Glutamatergic neuron (in vitro differentiated cells): ENCODE measurements around the gene PLCG2. TPM values are rescaled to one million over a fixed set of nuclear protein-coding genes. Genes with fewer than 3 reads are reported as not detected.

ENCODE experiments used
- DNase-seq: peaks from one replicate; pipeline ENCODE4 v3.0.0; 2022
- H3K27ac Mint-ChIP-seq: one replicate; pipeline ENCODE4 v1.8.0; 2020; ENCODE audit warnings: mild to moderate bottlenecking, mixed read lengths, inconsistent platforms; ENCODE audit not compliant: unreplicated experiment
- H3K27me3 Mint-ChIP-seq: one replicate; pipeline ENCODE4 v1.8.0; 2020; ENCODE audit warnings: mild to moderate bottlenecking, moderate library complexity, mixed read lengths, inconsistent platforms; ENCODE audit not compliant: unreplicated experiment
- H3K36me3 Mint-ChIP-seq: one replicate; pipeline ENCODE4 v1.8.0; 2020; ENCODE audit warnings: mild to moderate bottlenecking, mixed read lengths, inconsistent platforms; ENCODE audit not compliant: unreplicated experiment
- H3K4me1 Mint-ChIP-seq: one replicate; pipeline ENCODE4 v1.8.0; 2020; ENCODE audit warnings: mild to moderate bottlenecking, low read depth, mixed read lengths, inconsistent platforms; ENCODE audit not compliant: unreplicated experiment
- H3K4me3 Mint-ChIP-seq: one replicate; pipeline ENCODE4 v1.8.0; 2020; ENCODE audit warnings: mild to moderate bottlenecking, mixed read lengths, inconsistent platforms; ENCODE audit not compliant: unreplicated experiment
- H3K9me3 Mint-ChIP-seq: one replicate; pipeline ENCODE4 v1.8.0; 2020; ENCODE audit warnings: mild to moderate bottlenecking, moderate library complexity, mixed read lengths, inconsistent platforms; ENCODE audit not compliant: unreplicated experiment
- total RNA-seq: library from RNA; stranded (reverse); fragmentation: NEBNext Ultra II Directional; extraction: Animal tissue kit (Norgen Biotek cat#: 25700); gene quantifications from one replicate; pipeline ENCODE4 v1.2.1, GENCODE V29; 2021; ENCODE audit not compliant: unreplicated experiment
- TF ChIP-seq, protein P1 (sequence below): fragments of 200-600 bp; sonication (generic); IDR thresholded peaks from one replicate; pipeline ENCODE4 v1.5.0; 2021; ENCODE audit not compliant: partially characterized antibody, unreplicated experiment

Gene PLCG2
- total RNA-seq, 1 donor from 2014 or later: 0.49 TPM

DNA sequence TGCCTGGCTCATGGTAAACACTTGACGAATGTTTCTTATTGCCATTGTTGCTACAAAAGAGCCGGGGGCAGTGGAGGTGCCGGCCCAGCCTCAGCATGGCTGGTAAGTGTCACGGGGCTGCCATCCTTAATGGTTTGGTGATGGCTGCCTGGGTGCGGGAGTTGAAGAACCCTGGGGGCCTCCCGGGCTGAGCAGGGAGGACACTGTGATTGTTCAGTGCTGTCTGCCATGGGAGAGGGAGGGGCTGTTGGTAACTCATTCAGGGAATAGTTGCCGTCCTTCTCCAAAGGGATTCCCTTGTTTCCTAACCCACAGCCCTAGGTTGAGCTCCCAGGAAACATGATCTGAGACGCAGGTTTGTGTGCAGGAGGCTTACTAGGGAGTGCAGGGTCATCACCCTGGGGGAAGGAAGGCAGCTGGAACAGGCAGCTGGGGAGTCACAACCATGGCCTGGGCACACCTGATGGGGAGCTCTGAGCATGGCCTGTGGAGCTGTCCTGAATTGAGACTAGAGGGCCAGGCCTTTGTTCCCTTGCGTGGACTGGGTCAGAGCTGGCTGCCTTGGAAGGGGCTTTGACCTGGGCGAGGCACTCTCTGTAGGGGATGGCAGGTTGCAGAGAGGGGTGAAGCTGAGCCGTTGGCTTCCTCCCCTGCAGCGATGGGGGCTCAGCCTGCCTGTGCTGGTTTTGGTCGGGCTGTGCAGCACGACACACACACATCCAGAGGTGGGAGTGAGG is 85.7 kb downstream of the PLCG2 start:
- TF ChIP-seq, protein P1, sequence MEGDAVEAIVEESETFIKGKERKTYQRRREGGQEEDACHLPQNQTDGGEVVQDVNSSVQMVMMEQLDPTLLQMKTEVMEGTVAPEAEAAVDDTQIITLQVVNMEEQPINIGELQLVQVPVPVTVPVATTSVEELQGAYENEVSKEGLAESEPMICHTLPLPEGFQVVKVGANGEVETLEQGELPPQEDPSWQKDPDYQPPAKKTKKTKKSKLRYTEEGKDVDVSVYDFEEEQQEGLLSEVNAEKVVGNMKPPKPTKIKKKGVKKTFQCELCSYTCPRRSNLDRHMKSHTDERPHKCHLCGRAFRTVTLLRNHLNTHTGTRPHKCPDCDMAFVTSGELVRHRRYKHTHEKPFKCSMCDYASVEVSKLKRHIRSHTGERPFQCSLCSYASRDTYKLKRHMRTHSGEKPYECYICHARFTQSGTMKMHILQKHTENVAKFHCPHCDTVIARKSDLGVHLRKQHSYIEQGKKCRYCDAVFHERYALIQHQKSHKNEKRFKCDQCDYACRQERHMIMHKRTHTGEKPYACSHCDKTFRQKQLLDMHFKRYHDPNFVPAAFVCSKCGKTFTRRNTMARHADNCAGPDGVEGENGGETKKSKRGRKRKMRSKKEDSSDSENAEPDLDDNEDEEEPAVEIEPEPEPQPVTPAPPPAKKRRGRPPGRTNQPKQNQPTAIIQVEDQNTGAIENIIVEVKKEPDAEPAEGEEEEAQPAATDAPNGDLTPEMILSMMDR: no peak
- H3K4me3 Mint-ChIP-seq: no peak overlapping the region
- peaks cover 5% of the 10 kb centered on the region for H3K27me3 Mint-ChIP-seq
- no peaks in the 10 kb centered on the region for H3K9me3 Mint-ChIP-seq
- H3K4me1 Mint-ChIP-seq: peaks cover 6% of the 10 kb centered on the region
- no peaks in the 10 kb centered on the region for H3K36me3 Mint-ChIP-seq
- no peak overlapping the region for H3K27ac Mint-ChIP-seq
- DNase-seq: no peak

DNA sequence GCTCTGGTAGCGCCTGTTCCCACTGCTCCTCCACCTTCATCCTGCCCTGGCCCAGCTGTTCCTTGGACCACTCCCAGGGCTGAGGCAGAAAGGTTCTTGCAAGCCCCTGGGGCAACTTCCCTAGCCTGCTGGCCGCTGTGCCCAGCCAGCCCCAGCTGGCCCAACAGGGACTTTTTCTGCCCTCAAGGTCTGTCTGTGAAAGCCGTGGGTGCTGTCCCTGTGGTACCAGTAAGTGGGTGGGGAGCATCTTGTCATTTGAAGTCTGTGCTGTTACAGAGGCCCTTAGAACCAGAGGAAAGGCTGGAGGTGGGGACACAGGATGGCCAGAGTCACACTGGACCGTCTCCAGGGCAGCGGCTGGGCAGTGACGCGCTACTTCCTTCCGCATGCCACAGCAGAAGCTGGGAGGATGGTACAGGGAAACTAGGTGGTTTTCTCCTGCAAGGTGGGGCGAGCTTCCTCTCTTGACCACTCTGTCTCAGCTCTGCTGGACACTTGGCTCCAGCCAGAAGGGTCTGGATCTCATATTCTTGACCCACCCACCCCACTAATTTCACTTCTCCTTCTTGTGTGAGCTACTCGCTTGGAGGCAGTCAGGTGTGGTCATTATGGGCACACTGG is 87.8 kb downstream of the PLCG2 start:
- H3K27ac Mint-ChIP-seq: no peak overlapping the region
- no peaks in the 10 kb centered on the region for H3K36me3 Mint-ChIP-seq
- peaks cover 6% of the 10 kb centered on the region for H3K4me1 Mint-ChIP-seq
- peaks cover 1% of the 10 kb centered on the region for H3K9me3 Mint-ChIP-seq
- peaks cover 3% of the 10 kb centered on the region for H3K27me3 Mint-ChIP-seq
- TF ChIP-seq, protein P1: no peak
- no peak overlapping the region for H3K4me3 Mint-ChIP-seq
- DNase-seq: no peak

DNA sequence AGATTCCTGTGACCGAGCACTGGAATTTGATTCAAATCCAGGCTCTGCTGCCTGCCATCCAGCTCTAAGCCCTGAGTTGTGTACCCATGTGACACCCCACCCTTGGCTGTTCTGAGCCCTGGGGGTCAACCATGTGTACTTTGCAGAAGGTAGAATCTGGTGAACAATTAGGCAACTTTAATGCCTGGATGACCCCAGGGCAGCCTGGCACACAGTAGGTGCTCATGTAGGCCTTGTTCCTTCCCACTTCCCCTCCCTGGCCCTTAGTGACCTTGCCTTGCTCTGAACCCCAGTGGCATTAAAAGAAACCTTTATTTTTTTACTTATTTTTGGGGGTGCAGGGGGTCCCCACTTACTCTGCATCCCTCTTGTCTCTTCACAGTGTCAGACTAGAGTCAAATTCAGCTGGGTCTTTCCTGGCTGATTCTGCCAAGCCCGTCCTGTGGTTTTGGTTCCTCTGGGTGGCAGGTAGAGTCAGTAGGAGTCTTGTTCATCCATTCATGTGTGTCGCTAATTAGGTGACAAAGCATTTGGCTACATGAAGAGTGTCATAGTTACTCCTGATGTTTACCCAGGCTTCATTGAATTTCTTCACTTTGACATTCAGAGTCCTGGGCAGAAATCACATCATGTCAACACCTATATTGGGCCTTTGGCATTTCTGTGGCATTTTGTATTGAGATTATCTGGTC is 89.1 kb downstream of the PLCG2 start:
- Mint-ChIP-seq H3K4me3 (no peak overlapping the region), H3K4me1 (peaks cover 6% of the 10 kb centered on the region), H3K27me3 (peaks cover 3% of the 10 kb centered on the region), H3K36me3 (no peaks in the 10 kb centered on the region), H3K27ac (no peak overlapping the region), H3K9me3 (peaks cover 1% of the 10 kb centered on the region)
- no peak for DNase-seq
- TF ChIP-seq, protein P1: no peak

DNA sequence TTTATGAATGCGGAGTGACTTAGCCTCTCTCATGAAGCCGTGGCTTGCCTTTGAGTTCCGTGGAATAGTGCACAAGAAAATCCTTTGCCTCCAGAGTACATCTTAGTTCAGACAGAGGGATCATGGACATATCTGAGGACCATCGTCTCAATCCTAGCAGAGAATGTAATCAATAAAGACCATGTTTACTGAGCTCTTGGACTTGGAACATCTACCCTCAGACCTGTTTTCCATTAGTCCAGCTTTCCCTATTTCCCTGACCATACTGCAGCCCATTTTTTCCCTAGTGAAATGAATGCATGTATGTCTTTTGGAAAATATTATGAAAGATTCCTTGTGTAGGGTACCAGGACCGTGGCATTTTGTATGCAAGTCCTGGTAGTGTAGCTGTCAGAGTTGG is 90.2 kb downstream of the PLCG2 start:
- H3K4me1 Mint-ChIP-seq: peaks cover 2% of the 10 kb centered on the region
- H3K36me3 Mint-ChIP-seq: no peaks in the 10 kb centered on the region
- peaks cover 3% of the 10 kb centered on the region for H3K27me3 Mint-ChIP-seq
- H3K27ac Mint-ChIP-seq: no peak overlapping the region
- DNase-seq: no peak
- no peak overlapping the region for H3K4me3 Mint-ChIP-seq
- peaks cover 1% of the 10 kb centered on the region for H3K9me3 Mint-ChIP-seq
- TF ChIP-seq, protein P1: no peak
